ENCODE measurements around the gene SMAD5. TPM values are rescaled to one million over a fixed set of nuclear protein-coding genes. Genes with fewer than 3 reads are reported as not detected.

The SMAD5 gene
- total and polyA plus RNA-seq, 2 donors (not counting 1 experiment from before 2014, with no cell fraction given) = 9.4 to 38.6 TPM

DNA sequence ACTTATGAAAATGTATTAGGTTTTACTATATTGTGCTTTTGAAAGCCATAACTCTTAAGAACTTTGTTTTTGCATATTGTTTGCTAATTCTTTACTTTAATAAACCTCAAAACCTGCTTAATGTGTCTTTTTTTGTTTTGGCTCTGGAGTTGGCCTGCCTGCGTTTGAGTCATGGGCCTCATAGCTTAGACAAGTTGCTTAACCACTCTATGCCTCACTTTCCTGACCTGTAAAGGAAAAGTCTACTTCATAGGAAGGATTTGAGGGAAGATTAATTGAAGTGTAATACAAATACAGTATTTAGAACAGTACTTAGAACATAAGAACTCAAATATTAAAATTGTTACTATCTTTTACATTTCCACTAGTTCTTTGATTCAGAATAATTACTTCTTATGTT lies 50.0 kb downstream of the SMAD5 start:
- Mint-ChIP-seq H3K27ac (no peak overlapping the region), H3K4me3 (no peak overlapping the region), H3K27me3 (no peaks in the 10 kb centered on the region), H3K4me1 (no peaks in the 10 kb centered on the region), H3K9me3 (ENCODE audit: insufficient read depth) (no peaks in the 10 kb centered on the region)
- peaks cover 1 to 8% of the 10 kb centered on the region in 2 experiments for H3K36me3 ChIP-seq (replicated peaks in 1 of 2; ENCODE audit: control extremely low read depth in 1 of 2, control insufficient read depth in 1 of 2, extremely low read depth in 1 of 2, insufficient read depth in 2 of 2, low read length in 1 of 2)
- no CpG with 5 or more reads among the region's 1 CpG for WGBS (ENCODE audit: insufficient coverage)
- no peak overlapping the region for H3K27ac ChIP-seq (ENCODE audit: low read length in 2 of 2)
- no peaks in the 10 kb centered on the region for H3K9me3 ChIP-seq (ENCODE audit: control extremely low read depth in 1 of 3, control insufficient read depth in 2 of 3, insufficient read depth in 1 of 3, low read length in 2 of 3)
- no peak overlapping the region for H3K9ac ChIP-seq (ENCODE audit: low read length)
- intact Hi-C loops (cut with micrococcal nuclease) = no loop called here
- CTCF ChIA-PET = no interaction called here
- POLR2A ChIA-PET = no interaction called here
- no peak for DNase-seq
- H3K4me1 ChIP-seq (ENCODE audit: control insufficient read depth in 2 of 2, insufficient read depth in 2 of 2, low read length in 2 of 2) = no peaks in the 10 kb centered on the region
- H2AFZ ChIP-seq (ENCODE audit: insufficient read depth, low read depth, low read length, poor library complexity, severe bottlenecking) = no peak overlapping the region
- H3K4me3 ChIP-seq (ENCODE audit: control extremely low read depth in 1 of 5, extremely low read depth in 1 of 5, insufficient read depth in 1 of 5, low read depth in 2 of 5, low read length in 4 of 5) = no peak overlapping the region
- no peaks in the 10 kb centered on the region for H3K27me3 ChIP-seq (replicated peaks in 1 of 4; ENCODE audit: control extremely low read depth in 1 of 4, control insufficient read depth in 3 of 4, insufficient read depth in 4 of 4, low read length in 3 of 4)
- ATAC-seq (ENCODE audit: low read depth) = no peak
- no peaks in the 10 kb centered on the region for H3K79me2 ChIP-seq (ENCODE audit: control insufficient read depth, insufficient read depth, low read length)
- no peak overlapping the region for H3K4me2 ChIP-seq (replicated peaks; ENCODE audit: low read depth, low read length, poor library complexity, severe bottlenecking)
- H4K20me1 ChIP-seq (ENCODE audit: control insufficient read depth, insufficient read depth, low read length, poor library complexity, severe bottlenecking) = no peaks in the 10 kb centered on the region
- TF ChIP-seq, protein P1, sequence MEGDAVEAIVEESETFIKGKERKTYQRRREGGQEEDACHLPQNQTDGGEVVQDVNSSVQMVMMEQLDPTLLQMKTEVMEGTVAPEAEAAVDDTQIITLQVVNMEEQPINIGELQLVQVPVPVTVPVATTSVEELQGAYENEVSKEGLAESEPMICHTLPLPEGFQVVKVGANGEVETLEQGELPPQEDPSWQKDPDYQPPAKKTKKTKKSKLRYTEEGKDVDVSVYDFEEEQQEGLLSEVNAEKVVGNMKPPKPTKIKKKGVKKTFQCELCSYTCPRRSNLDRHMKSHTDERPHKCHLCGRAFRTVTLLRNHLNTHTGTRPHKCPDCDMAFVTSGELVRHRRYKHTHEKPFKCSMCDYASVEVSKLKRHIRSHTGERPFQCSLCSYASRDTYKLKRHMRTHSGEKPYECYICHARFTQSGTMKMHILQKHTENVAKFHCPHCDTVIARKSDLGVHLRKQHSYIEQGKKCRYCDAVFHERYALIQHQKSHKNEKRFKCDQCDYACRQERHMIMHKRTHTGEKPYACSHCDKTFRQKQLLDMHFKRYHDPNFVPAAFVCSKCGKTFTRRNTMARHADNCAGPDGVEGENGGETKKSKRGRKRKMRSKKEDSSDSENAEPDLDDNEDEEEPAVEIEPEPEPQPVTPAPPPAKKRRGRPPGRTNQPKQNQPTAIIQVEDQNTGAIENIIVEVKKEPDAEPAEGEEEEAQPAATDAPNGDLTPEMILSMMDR (IDR thresholded peaks at IDR 0.05) = no peak
- no peak for TF ChIP-seq EZH2 (IDR thresholded peaks at IDR 0.05; ENCODE audit: borderline replicate concordance, insufficient read depth, low read depth, low read length, poor library complexity, severe bottlenecking)

DNA sequence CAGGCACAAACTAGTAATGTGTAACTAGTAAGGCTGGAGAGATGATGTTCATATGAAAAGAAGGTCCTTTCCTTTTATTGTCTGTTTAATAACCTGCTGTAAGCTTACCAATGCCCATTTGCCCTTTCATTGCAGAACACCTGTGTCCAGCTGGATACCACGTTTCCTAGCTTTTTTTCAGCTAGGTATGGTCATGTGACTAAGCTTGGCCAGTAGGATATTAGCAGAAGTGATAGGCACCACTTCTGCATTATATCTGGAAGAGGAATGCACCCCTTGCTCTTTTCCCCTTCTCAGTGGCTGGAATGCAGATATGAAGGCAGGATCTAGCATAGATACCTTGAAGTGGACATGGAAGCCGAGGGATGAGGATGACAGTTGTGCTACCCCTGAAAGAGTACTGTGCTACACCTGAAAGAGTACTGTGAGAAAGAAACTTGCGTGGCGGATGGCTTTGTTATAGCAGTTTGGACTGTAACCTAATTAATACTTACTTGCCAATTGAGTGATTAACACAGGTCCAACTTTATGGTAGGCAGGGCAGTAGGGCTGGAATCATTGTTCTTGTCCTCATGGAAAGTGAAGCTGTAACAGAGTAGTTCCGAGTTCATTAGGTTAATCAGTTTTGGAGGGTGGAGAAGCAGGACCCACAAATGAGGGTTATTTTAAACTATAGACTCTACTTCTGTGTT lies 53.5 kb downstream of the SMAD5 start:
- no peak for ATAC-seq (ENCODE audit: low read depth)
- H3K36me3 ChIP-seq (replicated peaks in 1 of 2; ENCODE audit: control extremely low read depth in 1 of 2, control insufficient read depth in 1 of 2, extremely low read depth in 1 of 2, insufficient read depth in 2 of 2, low read length in 1 of 2) = peaks cover 0 to 1% of the 10 kb centered on the region in 2 experiments
- 90% methylated on average over 2 of the region's 5 CpGs for WGBS (ENCODE audit: insufficient coverage)

More for the DNA sequence above, 53.5 kb downstream of the SMAD5 start:
- DNase-seq = no peak
- Histone ChIP-seq H4K20me1 (ENCODE audit: control insufficient read depth, insufficient read depth, low read length, poor library complexity, severe bottlenecking) (no peaks in the 10 kb centered on the region), H3K27ac (ENCODE audit: low read length in 2 of 2) (no peak overlapping the region), H3K4me2 (replicated peaks; ENCODE audit: low read depth, low read length, poor library complexity, severe bottlenecking) (no peak overlapping the region), H3K4me3 (ENCODE audit: control extremely low read depth in 1 of 5, extremely low read depth in 1 of 5, insufficient read depth in 1 of 5, low read depth in 2 of 5, low read length in 4 of 5) (no peak overlapping the region), H2AFZ (ENCODE audit: insufficient read depth, low read depth, low read length, poor library complexity, severe bottlenecking) (no peak overlapping the region), H3K27me3 (replicated peaks in 1 of 4; ENCODE audit: control extremely low read depth in 1 of 4, control insufficient read depth in 3 of 4, insufficient read depth in 4 of 4, low read length in 3 of 4) (peaks cover 0 to 5% (median 2%) of the 10 kb centered on the region in 4 experiments), H3K4me1 (ENCODE audit: control insufficient read depth in 2 of 2, insufficient read depth in 2 of 2, low read length in 2 of 2) (no peaks in the 10 kb centered on the region), H3K9ac (ENCODE audit: low read length) (no peak overlapping the region), H3K9me3 (ENCODE audit: control extremely low read depth in 1 of 3, control insufficient read depth in 2 of 3, insufficient read depth in 1 of 3, low read length in 2 of 3) (no peaks in the 10 kb centered on the region), H3K79me2 (ENCODE audit: control insufficient read depth, insufficient read depth, low read length) (no peaks in the 10 kb centered on the region)
- ChIA-PET CTCF (no interaction called here), POLR2A (no interaction called here)
- no peaks in the 10 kb centered on the region for H3K9me3 Mint-ChIP-seq (ENCODE audit: insufficient read depth)
- peaks cover 10% of the 10 kb centered on the region for H3K27me3 Mint-ChIP-seq
- intact Hi-C loops (cut with micrococcal nuclease) = no loop called here
- no peak overlapping the region for H3K27ac Mint-ChIP-seq
- TF ChIP-seq, protein P1 (IDR thresholded peaks at IDR 0.05) = no peak
- no peak for TF ChIP-seq EZH2 (IDR thresholded peaks at IDR 0.05; ENCODE audit: borderline replicate concordance, insufficient read depth, low read depth, low read length, poor library complexity, severe bottlenecking)
- no peaks in the 10 kb centered on the region for H3K4me1 Mint-ChIP-seq
- H3K4me3 Mint-ChIP-seq = no peak overlapping the region

Measured in B cell (primary cell).